Brain pericyte (primary cell): ENCODE measurements around the gene EGFLAM.

ENCODE experiments used
- DNase-seq: peaks from one replicate; pipeline ENCODE4 v3.0.0-alpha.2; 2012; ENCODE audit warnings: low read depth, low spot score

Gene EGFLAM

DNA sequence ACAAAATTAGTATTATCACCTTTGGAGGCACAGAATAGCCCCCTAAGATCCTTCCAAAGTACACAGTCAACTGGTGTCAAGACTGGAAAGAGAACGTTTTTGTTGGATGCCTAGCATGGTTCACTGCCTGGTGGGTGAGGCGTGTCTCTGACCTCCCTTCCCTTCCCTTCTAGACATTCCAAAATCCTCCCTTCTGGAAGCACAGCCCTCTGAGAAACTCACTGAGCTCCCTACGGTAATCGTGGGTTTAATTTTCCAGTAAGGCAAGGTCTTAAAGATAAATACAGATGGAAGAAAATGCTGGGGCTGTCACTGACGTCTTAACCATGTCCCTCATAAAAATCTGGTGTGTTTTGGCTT lies 159.3 kb downstream of the EGFLAM start:
- DNase-seq, result no peak

DNA sequence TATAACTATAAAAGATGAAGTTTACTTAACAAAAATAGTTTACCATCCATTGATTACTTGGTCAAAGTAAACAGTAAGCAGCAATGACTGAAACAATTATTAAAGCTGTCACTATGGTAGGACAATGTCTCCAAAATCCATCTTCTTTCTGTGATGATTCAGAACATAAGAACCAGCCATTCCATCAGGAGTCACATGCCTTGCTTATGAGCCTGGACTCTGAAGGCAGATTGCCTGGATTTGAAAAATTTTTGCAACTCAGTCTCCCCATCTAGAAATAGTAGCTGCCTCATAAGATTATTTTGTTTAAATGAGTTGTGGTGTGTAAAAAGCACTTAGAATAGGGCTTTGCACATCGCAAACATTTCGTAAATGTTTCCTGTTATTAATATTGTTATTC lies 161.9 kb downstream of the EGFLAM start:
- no peak for DNase-seq

DNA sequence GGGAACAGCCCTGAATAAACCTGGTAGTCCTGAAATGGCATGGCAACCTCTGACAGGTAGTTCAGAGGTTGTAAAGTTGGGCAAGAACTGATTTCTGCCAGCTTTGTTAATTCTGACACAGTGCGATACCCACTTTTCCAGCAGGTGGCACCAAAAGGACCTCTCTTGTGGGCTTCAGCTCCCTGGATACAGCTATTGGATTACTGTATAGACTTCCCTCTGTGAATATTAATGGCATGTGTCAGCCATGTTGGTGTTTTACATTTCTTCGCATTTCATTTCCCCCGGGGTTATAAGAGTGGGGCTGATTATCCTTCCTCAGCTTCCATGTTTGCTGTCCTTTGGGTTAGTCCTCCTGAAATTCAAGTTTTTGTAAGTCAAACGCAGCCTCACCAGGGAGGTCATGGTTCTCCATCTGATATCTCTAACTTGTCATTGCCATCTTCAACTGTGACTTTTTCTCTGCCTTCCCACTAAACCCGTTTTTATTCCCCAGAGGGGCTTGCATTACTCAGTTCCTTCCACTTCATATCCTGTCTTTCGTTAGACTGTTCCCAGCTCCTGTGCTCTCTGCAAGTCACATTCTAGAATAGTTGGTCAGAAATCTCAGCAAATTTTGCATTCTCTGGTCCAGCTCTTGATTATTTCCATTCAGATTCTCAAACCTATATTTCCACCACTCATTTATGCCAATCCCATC lies 162.5 kb downstream of the EGFLAM start:
- peak; percentile 27 for DNase-seq

DNA sequence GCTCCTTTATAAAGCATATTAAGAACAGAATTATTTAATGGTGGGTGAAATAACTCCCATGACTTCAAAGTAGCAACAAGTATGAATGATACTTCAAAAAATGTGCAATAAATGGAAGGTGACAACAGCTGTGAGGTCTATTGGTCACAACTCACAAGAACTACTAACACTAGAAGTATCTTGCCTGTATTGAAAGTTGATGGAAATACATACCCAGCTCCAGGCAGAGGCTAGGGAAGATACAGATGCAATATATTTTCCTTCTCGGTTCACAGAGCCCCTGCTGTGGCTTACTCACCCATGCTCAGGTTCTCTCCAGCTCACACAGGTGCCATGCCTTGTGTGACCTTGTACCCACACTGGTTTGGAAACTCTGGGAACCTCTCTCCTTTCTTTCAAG lies 164.3 kb downstream of the EGFLAM start:
- DNase-seq, result no peak

DNA sequence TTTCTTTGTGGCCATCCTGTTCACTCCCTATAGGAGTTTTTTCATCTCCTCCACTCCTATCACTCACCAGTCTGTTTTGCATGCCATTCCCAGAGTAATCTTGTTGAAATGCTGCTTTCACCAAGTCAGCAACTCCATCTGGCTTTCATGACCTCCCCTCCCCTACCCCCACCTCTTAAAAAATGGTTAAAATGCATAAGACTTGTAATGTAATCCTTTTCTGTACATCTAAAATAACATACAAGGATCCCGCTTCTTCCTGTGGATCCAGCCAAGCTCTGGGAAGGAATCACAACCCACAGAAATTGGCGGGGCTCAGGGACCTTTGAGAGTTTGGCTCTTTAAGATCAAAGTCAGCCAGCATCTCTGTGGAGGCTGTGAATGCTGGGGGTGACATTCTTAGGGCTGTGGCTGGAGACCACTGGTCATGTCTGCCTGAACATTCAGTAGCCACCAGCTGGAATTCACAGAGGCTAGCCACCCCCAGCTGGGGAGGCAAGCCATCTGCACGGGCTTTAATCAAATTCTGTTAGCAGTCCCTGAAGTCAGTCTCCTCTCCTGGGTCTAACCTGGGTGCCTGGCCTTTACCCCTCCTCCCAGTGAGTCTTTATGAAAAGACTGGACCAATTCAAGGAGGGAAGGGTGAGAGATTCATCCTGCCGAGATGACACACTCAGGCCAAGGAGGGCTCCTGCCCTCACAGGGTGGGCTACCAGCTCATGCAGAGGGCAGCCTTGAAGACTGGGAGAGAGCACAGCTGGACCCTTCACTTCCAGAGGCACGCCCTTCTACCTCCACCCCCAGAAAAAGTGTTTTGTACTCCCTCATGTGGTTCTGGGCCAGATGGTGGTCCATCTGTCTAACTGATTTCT lies 165.2 kb downstream of the EGFLAM start:
- no peak for DNase-seq

DNA sequence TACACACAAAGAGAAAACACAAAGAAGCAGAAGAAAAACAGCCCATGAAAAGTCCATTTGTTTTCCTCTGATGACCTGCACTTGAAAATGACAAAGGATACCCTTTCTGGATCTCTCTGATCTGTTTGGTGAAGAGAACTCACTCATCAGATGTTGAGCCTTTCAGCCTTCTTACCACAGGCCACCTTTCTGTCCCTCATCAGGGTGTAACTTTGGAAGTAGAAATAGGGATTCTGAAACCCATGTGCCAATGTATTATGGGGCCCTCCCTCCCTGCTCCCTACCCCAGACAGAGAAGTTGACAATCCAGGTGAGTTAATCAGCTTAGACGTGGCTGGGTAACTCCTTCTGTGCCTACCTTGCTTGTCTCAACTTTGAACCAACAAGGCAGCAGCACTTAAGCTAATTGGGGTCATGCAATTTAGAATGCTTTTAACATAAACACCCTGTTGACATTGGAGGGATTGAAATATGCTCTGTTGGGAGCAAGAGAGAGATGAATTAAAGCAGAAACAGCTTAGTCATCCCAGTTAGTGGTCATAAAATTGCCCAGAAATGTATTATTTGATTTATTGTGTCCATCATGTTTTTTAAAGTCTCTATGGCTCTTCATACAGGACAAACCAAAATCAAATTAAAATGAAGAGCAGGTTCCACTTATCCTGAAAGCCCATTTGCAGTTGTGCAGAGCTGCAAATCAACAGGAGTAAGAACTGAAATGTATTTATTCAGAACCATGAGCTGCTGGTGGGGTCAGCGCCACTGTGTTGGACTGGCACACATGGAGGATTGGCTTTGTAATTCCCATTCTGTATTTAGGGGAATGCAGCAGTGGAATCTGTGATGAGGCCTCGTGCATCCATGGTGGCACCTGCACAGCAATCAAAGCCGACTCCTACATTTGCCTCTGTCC lies 166.0 kb downstream of the EGFLAM start:
- no peak for DNase-seq

DNA sequence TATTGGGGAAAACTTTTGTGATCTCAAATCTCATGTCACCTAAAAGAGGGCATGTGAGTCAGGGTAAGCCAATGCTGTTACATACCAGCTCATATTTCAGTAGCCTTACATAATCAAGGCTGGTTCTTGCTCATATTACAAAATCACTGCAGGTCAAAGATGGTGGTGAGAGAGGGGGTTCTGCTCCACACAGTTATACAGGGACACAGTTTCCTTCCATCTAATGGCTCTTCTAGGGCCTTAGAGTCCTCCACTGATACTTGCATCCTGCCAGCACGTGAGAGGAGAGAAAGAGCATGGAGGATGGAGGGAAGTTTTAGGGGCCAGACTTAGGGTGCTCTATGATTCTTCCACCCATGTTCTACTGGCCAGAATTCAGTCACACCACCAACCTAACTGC lies 168.1 kb downstream of the EGFLAM start:
- DNase-seq, result no peak

DNA sequence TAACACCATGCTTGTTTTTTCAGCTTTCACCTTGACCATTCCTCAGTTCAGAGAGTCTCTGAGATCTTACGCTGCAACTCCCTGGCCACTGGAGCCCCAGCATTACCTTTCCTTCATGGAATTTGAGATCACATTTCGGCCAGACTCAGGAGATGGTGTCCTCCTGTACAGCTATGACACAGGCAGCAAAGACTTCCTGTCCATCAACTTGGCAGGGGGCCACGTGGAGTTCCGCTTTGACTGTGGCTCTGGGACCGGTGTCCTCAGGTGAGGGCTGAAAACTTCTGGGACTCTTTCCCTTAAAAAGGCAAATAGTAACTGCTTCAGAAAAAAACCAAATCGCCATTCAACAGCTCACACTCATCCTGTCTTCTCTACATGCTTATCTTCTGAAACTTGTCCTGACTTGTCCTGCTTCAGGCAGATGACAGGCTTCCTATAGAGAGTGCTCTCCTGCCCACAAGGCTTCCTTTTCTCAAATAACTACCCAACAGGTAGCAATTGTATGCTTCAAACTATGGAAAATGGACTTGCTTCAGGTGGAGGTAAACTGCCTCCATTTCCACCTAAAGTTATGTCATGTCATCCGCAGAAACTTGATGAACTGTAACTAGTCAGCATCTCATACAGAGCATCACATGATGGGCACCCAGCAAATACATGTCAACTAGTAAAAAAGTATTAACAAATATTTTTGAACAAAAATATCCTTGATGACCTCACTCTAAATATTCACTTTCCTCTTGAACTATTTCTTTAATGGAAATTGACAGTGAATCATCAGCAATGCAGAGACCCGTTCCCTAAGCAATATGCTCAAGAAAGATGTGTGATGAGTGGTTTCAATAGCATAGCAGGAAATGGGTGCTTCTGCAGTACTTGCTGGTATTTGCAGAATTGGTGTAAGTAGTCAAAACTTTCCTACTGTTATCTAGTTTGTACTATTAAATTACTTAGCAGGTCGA lies 168.9 kb downstream of the EGFLAM start:
- no peak for DNase-seq

DNA sequence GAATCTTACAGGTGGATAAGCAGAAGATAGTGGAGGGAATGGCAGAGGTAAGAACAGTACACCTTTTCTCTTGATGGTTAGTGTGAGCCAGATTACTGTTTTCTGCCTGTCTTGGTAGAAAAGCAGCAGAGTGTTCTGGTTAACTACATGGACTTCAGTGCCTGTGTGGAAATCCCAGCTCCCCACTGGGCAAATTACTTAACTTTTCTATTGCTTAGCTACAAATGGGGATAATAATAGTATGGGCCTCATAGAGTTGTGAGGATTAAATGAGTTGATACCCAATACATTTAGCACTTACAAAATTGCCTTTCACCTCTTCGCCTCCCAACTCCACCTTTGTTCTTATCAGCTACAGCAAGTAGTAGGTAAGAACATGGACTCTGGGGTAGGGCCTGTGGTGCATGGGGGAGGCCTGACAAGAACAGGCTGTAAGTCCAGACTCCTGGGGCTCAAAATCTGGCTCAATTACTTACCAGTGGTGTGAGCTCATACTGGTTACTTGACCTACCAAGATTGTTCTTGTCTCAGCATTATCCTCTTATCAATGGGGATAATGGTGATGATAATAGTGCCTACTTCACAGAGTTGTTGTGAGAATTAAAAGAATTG lies 173.0 kb downstream of the EGFLAM start:
- no peak for DNase-seq

DNA sequence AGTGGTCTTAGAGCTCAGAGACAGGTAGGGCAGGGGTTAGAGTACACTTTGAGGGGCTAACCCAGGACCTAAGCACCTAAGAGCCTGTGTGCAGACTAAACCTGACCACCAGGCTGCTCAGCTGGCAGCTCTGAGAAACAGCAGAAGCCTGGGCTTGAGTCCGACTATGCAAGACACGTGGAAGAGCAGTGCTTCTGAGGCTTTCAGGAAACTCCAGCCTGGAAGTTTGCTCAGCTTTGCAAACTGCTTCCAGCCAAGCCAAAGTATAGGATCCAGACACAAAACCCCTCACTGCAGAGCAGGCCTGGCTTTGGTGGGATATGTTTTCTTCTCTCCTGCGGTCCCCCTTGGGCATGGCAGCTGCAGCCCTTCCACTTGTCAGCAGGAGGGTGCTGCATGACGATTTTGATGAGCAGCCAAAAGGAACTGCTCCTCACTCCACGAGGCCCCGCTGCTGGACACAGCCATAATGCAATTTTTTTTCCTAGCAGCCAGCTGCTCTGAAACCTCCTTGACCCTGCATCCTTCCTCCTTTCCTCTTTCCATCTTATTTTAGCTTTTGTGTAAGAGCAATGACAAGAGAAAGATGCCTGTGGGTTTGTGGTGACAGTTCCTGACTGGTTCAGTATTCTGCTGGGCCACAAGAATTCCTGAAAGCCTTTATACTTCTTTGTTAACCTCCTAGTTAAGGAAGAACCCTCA lies 175.0 kb downstream of the EGFLAM start:
- peak; percentile 89 for DNase-seq

DNA sequence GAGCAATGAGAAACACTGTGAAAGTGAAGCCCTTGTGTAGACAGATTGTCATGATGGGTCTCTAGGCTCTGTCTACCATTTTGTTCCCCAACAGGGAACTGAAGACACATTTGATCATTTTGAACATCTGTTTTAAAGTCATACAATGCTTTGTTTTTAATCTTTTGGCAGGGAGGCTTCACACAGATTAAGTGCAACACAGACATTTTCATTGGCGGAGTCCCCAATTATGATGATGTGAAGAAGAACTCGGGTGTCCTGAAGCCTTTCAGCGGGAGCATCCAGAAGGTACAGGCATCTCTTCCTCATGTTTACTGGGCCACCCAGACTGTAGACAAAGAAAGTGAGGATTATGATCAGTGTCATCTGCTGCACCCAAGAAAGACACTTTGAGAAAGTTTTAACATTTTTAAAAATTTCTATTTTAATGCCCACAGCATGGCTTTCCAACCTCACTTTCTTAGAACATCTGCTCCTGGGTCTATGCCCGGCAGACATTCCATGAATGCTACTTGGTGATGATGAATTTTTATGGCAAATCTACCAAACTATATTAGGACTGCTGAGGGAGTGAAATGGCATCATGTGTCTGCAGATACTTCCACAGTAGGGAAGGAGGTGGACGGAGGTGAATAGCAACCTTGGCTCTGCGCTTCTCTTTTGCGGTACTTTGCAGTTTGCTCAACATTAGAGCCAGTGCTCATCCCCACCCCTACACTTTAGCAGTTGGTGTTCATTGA lies 176.8 kb downstream of the EGFLAM start:
- no peak for DNase-seq

DNA sequence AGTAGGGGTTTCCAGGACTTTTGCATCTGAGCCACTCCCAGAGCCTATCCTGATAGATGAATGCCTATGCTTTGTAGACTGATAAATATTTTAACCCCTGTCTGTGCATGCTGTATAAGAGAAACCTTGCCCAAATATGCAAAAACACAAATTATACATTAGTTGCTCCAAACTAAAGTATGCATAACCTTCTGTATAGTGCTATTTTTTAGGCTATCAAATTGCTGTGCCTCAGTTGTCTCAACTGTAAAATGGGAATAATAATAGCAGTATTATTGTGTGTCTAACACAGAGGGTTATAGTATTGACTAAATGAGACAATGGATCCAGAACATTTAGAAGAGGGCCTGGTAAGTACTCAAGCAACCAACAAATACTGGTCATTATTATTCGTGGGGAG lies 180.4 kb downstream of the EGFLAM start:
- DNase-seq, result no peak

DNA sequence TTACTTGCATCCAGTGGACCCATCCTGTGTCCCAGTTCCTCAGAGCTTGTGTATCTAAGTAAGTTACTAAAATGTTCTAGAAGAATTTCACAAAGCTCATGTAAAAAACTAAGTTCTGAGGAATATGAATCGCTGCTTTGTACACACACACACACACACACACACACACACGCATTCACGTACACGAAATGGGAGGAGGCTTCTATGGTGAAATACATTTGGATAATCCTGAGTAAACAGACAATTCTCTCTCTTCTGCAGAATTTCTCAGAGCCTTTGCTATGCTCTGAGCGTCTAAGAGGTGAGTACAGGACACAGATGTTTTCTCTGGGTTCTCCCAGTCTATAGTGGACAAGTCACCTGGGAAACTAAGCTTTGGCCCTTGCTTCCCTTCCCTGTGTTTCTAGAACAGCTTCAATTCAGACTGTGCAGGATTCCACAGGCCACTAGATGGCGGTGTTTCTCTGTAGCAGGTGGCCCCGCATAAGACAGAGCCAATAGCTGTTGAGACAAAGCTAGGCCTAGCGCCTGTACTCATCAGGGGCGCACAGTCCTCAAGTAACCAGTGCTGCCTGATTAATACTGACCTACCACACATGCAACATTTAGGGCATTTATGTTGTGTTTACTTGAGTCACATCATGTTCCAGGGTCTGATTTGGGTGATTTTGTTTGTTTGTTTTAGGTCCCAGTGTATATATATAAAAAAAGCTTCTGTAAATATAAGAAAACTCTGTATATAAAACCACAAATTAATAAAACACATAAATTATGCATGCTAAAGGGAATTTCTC lies 183.3 kb downstream of the EGFLAM start:
- DNase-seq, result peak; percentile 79

DNA sequence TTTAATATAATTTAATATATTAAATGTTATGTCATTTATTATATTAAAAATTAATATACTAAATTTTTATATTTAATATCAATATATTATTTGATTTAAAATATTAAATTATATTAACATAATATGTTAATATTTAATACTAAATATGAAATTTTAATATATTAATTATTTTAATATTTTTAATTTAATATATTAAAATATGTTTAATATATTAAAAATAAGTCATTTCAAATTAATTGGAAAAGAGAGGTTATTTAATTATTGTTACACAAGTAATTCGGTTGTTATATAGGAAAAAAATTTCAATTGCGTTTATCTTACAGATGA lies 183.9 kb downstream of the EGFLAM start:
- DNase-seq, result no peak

DNA sequence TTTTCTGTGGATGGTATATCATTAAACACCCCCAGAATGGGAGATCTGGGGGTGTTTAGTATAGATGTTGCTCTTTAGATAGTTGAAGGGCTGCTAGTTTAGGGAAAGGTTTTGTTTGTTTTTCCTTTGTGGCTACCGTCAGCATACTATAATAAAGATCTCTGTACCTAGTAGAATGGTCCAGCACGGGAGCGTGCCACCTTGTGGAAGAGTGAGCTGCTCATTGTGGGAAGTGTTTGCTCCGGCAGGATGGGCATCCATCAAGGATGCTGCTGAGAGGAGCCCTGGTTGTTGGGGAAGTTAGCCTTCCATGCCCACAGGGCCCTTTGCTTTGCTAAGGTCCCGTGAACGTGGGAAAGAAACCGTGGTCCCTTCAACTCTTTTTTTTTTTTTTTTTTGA lies 185.0 kb downstream of the EGFLAM start:
- DNase-seq, result no peak

DNA sequence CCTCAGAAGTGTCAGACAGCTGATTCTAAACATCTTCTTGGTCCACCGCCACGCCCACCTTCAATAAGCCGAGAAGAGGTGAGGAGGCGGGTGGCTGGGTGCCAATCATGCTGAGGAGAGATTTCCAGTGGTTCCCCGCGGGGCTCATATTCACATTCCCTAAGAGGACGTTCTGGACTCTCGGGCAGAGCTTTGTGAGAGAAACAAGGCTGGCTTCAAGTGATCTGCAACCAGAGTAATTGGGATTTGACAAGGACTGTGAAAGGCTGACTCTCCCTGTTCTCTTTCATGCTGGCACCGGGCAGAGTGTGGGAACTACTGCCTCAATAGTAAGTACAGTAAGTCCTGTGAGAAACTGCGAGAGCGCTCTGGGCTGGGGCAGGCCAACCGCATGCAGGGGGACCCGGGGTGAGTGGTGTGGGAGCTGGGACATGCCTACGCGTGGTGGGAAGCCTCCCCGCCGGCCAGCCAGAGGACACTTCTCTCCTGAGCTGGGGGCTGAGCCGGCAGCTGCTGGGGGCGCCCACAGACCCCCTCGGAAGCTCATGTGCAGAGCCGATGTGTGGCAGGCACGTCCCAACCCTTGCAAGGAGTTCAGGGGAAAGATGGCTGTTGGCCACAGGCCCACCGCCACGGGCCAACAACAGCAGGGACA lies 187.1 kb downstream of the EGFLAM start:
- DNase-seq, result no peak

DNA sequence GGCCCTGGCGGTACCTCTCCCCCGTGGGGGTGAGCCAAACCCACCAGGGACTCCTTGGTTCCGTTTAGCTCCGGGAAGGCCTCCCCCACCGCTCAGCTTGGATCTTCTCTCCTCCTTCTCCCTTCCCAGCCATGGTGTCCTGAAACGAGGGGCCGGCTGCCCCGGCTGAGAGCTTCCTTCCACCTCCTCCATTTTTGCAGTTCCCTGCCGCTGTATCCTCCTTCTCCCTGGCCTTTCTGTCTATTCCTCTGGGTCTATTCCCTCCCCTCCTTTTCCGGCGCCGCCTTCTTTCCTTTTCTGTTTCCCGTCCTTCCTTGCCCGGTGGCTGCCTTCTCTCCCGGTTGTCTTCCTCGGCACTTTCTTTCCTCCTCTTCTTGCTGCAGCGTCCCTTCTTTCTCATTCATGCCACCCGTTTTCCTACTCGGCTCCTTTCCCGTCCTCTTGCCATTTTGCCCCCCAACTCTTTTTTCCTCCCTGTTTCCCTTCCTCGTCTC lies 187.7 kb downstream of the EGFLAM start:
- no peak for DNase-seq

DNA sequence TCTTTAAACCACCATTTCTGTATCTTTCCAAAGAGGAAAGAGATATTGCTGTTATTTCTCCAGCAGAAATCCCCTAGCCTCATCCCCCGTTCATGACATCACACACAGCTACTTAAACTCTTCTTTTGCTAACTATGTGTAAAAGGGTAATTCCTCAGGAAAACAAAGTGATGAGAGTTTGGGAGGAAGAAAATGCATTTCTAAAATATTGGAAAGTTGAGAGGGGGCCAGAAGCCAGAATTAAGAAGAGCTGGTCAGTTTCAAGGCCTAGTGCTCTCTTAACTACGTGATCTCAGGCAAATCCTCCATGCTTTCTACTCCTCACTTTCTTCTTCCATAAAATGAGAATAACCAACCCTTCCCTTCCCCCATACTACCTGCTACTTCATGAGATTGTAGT lies 188.7 kb downstream of the EGFLAM start:
- DNase-seq, result no peak
